H7 (cell line): ENCODE results near the gene AIFM2. TPM values are rescaled to one million over a fixed set of nuclear protein-coding genes. Genes with fewer than 3 reads are reported as not detected.

ENCODE experiments used
- DNase-seq: peaks from one replicate; pipeline ENCODE4 v3.0.0; 2012
- H3K27me3 ChIP-seq: 2 replicates; pipeline ENCODE4 v1.6.0; 2011; ENCODE audit warnings: mild to moderate bottlenecking, low read length; ENCODE audit not compliant: control insufficient read depth, insufficient read depth
- H3K36me3 ChIP-seq: replicated peaks from 2 replicates; pipeline ENCODE4 v1.5.1; 2011; ENCODE audit warnings: low read length; ENCODE audit not compliant: control insufficient read depth, insufficient read depth
- H3K4me3 ChIP-seq: 2 replicates; pipeline ENCODE4 v1.5.1; 2011; ENCODE audit warnings: low read depth, mild to moderate bottlenecking, control low read depth, low read length, moderate library complexity; ENCODE audit not compliant: insufficient read depth
- total RNA-seq: library from RNA; depleted of rRNA; stranded (reverse); fragments of >200 nt; shearing (Covaris generic); gene quantifications from 2 replicates; pipeline ENCODE4 v1.2.3, GENCODE V29; 2014

The AIFM2 gene
- total RNA-seq, 1 experiment from 2014 or later = 5.1 TPM

DNA sequence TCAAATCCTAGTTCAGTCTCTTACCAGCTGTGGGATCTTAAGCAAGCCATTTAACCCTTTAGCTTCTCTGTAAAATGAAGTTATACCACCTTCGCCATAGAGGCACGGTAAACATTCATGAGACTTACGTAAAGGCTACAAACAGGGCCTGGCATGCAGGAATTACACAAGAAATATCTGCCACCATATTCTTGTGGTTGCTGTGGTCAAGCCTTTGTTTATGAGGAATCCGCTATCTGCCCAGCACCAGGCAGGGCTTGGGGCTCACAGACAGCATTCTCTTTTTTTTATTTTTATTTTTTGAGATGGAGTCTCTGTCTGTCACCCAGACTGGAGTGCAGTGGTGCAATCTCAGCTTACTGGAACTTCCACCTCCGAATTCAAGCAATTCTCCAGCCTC is 9.9 kb downstream of the AIFM2 start:
- H3K36me3 ChIP-seq = no peaks in the 10 kb centered on the region; the same call in 1 of the 2 replicates
- no peak overlapping the region for H3K4me3 ChIP-seq
- no peaks in the 10 kb centered on the region for H3K27me3 ChIP-seq
- DNase-seq = no peak

- no peak for DNase-seq
- Histone ChIP-seq H3K36me3 (no peaks in the 10 kb centered on the region; the same call in 1 of the 2 replicates), H3K27me3 (no peaks in the 10 kb centered on the region), H3K4me3 (no peak overlapping the region)
Measured at GRCh38 chr10:70121281-70121949, 11.2 kb downstream of the AIFM2 start.

DNA sequence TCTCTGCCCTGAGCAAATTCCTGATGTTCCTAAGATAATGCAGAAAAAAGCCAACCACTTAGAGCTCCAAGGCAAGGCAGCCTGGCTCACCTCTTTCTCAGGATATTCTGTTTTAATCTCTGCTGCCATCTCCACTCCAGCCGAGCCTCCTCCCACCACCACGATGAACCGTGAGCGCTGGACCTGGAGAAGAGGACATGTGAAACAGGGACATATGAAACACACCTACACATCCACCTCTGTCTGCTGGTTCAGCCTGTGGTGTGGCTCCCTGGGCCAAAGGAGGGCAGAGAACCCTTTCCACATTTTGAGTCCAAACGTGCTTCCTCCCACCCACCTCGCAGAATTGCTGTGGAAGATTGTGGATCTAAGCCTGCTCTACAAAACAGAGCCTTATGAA is 12.2 kb downstream of the AIFM2 start:
- H3K36me3 ChIP-seq = no peaks in the 10 kb centered on the region; the same call in 1 of the 2 replicates
- no peak for DNase-seq

GRCh38 chr10:70119623-70120022 is 13.0 kb downstream of the AIFM2 start:
- Histone ChIP-seq H3K36me3 (no peaks in the 10 kb centered on the region; the same call in none of the 2 replicates), H3K4me3 (no peak overlapping the region)
- no peak for DNase-seq

More for the DNA sequence above, 12.2 kb downstream of the AIFM2 start:
- Histone ChIP-seq H3K27me3 (no peaks in the 10 kb centered on the region), H3K4me3 (no peak overlapping the region)

GRCh38 chr10:70119197-70119596 is 13.4 kb downstream of the AIFM2 start:
- no peak for DNase-seq
- Histone ChIP-seq H3K36me3 (no peaks in the 10 kb centered on the region; the same call in none of the 2 replicates), H3K27me3 (no peaks in the 10 kb centered on the region), H3K4me3 (no peak overlapping the region)

More at GRCh38 chr10:70119623-70120022, 13.0 kb downstream of the AIFM2 start:
- H3K27me3 ChIP-seq = no peaks in the 10 kb centered on the region

DNA sequence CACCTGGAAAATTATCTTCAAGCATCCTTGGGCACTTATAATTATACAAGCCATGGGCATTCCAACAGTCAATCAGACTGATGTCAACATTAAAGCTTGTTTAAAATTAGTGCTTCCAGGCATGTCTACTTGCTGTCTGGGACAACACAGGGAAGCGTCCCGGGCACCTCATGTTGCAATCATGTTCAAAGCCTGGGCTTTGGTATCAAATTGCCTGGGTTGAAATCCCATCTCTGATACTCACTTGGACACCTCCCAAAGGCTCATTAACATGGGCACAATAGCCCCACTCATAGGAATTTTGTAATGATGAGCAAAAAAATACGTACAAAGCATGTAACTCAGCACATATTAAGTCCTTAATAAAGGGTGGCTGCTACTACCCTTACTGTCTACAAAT is 14.4 kb downstream of the AIFM2 start:
- H3K27me3 ChIP-seq = no peaks in the 10 kb centered on the region
- H3K36me3 ChIP-seq = no peaks in the 10 kb centered on the region; the same call in none of the 2 replicates
- no peak for DNase-seq
- H3K4me3 ChIP-seq = no peak overlapping the region

GRCh38 chr10:70117646-70118045 is 15.0 kb downstream of the AIFM2 start:
- no peaks in the 10 kb centered on the region; the same call in none of the 2 replicates for H3K36me3 ChIP-seq
- no peak for DNase-seq
- H3K4me3 ChIP-seq = no peak overlapping the region
- H3K27me3 ChIP-seq = no peaks in the 10 kb centered on the region

GRCh38 chr10:70115948-70116682 is 16.5 kb downstream of the AIFM2 start:
- Histone ChIP-seq H3K27me3 (no peaks in the 10 kb centered on the region), H3K36me3 (no peaks in the 10 kb centered on the region; the same call in none of the 2 replicates), H3K4me3 (no peak overlapping the region)
- DNase-seq = peak; percentile 92

GRCh38 chr10:70114902-70115301 is 17.7 kb downstream of the AIFM2 start:
- no peak overlapping the region for H3K4me3 ChIP-seq
- no peaks in the 10 kb centered on the region for H3K27me3 ChIP-seq
- no peaks in the 10 kb centered on the region; the same call in none of the 2 replicates for H3K36me3 ChIP-seq
- DNase-seq = no peak

DNA sequence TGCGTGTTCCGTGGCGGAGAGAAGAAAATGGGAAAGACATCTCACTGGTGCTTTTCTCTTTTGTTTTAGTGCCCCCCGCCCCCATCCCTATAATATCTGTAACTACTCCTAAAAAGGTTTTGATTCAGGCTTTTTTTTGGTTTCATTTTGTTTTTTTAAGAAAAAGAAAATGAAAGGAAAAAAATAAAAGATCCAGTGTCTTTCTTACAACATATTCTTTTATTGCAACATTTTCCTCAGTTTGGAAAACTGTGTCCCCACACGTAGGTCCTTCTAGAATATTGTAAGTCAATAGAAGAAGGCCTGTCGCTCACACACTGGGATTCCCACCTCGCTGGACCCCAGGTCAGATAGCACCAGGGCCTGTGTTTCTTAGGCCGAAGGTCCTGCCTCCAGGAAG is 20.6 kb downstream of the AIFM2 start:
- Histone ChIP-seq H3K36me3 (no peaks in the 10 kb centered on the region; the same call in none of the 2 replicates), H3K4me3 (no peak overlapping the region), H3K27me3 (no peaks in the 10 kb centered on the region)
- no peak for DNase-seq

- no peak for DNase-seq
- Histone ChIP-seq H3K36me3 (no peaks in the 10 kb centered on the region; the same call in none of the 2 replicates), H3K27me3 (no peaks in the 10 kb centered on the region), H3K4me3 (no peak overlapping the region)
Measured at GRCh38 chr10:70111496-70111895, 21.1 kb downstream of the AIFM2 start.

DNA sequence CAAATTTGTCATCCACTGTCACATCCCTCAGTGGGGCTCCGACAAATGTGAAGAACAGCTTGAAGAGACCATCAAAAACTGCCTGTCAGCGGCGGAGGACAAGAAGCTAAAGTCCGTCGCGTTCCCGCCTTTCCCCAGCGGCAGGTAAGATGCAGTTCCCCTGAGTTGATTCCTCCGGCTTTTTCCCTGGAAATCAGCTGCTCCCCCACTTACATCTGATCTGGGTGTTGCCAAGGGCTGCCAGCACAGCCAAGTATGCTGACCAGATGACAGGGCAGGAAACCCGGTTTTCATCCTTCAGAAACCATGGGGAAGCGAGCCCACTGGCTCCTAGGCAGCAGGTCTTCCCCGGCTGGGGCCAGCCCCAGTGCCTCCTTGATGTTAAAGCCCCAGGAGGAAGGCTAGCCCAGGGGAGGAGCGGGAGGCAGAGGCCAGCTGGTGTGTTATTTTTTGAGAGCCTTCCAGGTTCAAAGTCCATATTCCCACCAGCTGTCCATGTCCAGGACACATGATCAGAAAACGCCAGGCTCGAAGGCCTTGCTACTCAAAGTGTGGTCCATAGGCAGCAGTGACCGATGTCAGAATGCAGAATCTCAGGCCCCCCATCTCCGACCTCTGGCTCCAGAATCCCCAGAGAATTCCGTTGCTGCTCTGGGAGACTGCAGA is 23.4 kb downstream of the AIFM2 start:
- Histone ChIP-seq H3K27me3 (no peaks in the 10 kb centered on the region), H3K4me3 (no peak overlapping the region), H3K36me3 (no peaks in the 10 kb centered on the region; the same call in 1 of the 2 replicates)
- DNase-seq = no peak

- Histone ChIP-seq H3K36me3 (no peaks in the 10 kb centered on the region), H3K27me3 (no peaks in the 10 kb centered on the region), H3K4me3 (no peak overlapping the region)
- DNase-seq = peak; percentile 87
Measured at GRCh38 chr10:70106958-70107791, 25.4 kb downstream of the AIFM2 start.

DNA sequence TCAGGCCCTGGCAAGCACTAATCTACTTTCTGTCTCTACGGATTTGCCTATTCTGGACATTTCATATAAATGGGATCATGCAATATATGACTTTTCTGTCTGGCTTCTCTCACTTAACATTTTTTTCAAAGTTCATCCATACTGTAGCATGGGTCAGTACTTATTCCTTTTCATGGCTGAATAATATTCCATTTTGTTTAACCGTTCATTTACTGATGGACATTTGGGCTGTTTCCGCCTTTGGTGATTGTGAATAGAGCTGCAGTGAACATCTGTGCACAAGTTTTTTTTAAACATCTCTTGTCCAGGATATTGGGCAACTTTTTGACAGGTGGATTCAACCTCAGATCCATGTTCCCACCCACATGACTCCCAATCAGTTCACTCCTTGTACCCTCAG is 31.0 kb downstream of the AIFM2 start:
- Histone ChIP-seq H3K27me3 (no peaks in the 10 kb centered on the region), H3K36me3 (no peaks in the 10 kb centered on the region), H3K4me3 (no peak overlapping the region)
- DNase-seq = no peak
